IPS-18a (cell line): ENCODE results near the gene AGRP.

ENCODE experiments used
- H3K27ac ChIP-seq: one replicate; pipeline ENCODE4 v1.5.1; 2013; ENCODE audit warnings: low read length
- H3K27me3 ChIP-seq: one replicate; pipeline ENCODE4 v1.6.1; 2013; ENCODE audit warnings: mild to moderate bottlenecking, low read length; ENCODE audit not compliant: control insufficient read depth, insufficient read depth
- H3K36me3 ChIP-seq: one replicate; pipeline ENCODE4 v1.6.1; 2013; ENCODE audit warnings: low read depth, low read length; ENCODE audit not compliant: control insufficient read depth
- H3K4me1 ChIP-seq: one replicate; pipeline ENCODE4 v1.6.1; 2013; ENCODE audit warnings: low read depth, low read length; ENCODE audit not compliant: control insufficient read depth
- H3K4me3 ChIP-seq: one replicate; pipeline ENCODE4 v1.5.1; 2013; ENCODE audit warnings: low read length
- H3K9ac ChIP-seq: one replicate; pipeline ENCODE4 v1.6.1; 2013; ENCODE audit warnings: mild to moderate bottlenecking, low read length, moderate library complexity
- H3K9me3 ChIP-seq: one replicate; pipeline ENCODE4 v1.6.1; 2013; ENCODE audit warnings: low read depth, low read length; ENCODE audit not compliant: control insufficient read depth

AGRP gene

DNA sequence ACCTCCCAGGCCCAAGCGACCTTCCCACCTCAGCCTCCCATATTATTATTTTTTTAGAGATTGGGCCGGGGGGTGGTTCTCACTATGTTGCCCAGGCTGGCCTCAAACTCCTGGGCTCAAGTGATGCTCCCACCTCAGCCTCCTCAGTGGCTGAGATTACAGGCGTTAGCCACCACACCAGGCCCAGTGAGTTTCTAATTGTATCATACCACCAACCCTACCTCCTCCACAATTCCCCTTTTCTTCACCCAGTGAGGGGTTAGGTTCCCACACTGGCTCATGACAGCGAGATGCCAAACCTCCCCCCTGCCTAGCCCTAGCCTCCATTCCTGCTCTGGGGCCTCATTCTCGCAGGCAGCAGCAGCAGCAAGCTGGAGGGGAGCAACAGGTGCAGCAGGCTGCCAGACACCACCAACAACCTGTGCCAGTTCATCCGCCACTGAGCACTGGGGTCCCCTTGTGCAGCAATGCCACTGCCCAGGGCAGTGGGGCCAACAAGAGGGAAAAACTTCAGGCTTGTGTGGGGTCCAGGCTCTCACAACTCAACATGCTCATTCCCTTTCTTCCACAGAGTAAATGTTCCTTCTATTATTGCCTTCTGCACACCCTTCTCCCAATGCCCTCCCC, 11.5 kb downstream of the AGRP start:
- no peak overlapping the region for H3K4me3 ChIP-seq
- H3K9ac ChIP-seq = no peak overlapping the region
- no peaks in the 10 kb centered on the region for H3K4me1 ChIP-seq
- no peaks in the 10 kb centered on the region for H3K27me3 ChIP-seq
- no peaks in the 10 kb centered on the region for H3K9me3 ChIP-seq
- H3K27ac ChIP-seq = no peak overlapping the region
- no peaks in the 10 kb centered on the region for H3K36me3 ChIP-seq

DNA sequence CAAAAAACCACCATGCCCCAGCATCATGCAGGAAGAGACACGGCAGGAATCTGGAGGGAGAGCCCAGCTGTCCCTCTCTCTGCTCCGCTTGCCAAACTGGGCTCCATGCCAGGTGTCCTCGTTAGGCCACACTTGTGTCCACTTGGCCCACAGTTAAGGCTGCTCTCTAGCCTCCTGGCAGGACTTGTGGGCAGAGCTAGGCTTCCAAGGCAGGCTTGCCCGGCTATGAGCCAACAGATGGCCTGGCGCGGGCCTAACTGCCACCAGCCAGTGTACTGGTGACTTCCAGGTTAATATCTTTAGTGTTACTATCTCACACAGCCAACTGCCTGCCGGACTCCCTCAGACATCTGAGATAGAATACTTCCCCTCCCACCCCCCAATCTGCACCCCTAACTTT, 13.0 kb downstream of the AGRP start:
- H3K9me3 ChIP-seq = no peaks in the 10 kb centered on the region
- H3K4me3 ChIP-seq = no peak overlapping the region
- no peaks in the 10 kb centered on the region for H3K27me3 ChIP-seq
- no peaks in the 10 kb centered on the region for H3K36me3 ChIP-seq
- H3K4me1 ChIP-seq = no peaks in the 10 kb centered on the region
- H3K9ac ChIP-seq = no peak overlapping the region
- no peak overlapping the region for H3K27ac ChIP-seq

GRCh38 chr16:67468731-67469130, 14.6 kb downstream of the AGRP start:
- H3K36me3 ChIP-seq = no peaks in the 10 kb centered on the region
- H3K4me1 ChIP-seq = no peaks in the 10 kb centered on the region
- H3K27ac ChIP-seq = no peak overlapping the region
- H3K9me3 ChIP-seq = no peaks in the 10 kb centered on the region
- H3K4me3 ChIP-seq = no peak overlapping the region
- no peak overlapping the region for H3K9ac ChIP-seq
- no peaks in the 10 kb centered on the region for H3K27me3 ChIP-seq

DNA sequence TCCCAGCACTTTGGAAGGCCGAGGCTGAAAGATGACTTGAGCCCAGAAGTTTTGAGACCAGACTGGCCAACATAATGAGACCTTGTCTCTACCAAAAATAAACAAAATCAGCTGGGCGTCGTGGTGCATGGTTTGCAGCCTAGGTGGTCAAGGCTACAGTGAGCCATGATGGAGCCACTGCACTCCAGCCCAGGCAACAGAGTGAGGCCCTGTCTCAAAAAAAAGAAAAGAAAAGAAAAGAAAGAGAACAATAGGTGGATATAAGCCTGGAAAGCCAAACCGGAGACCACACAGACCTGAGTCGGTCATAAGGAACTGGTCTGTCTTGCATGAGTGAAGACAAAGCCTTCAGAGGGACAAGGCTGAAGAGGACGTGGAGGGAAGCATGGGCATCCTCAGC, 16.8 kb downstream of the AGRP start:
- Histone ChIP-seq H3K9ac (no peak overlapping the region), H3K4me3 (no peak overlapping the region), H3K36me3 (no peaks in the 10 kb centered on the region), H3K27me3 (no peaks in the 10 kb centered on the region), H3K4me1 (no peaks in the 10 kb centered on the region), H3K9me3 (no peaks in the 10 kb centered on the region), H3K27ac (no peak overlapping the region)

DNA sequence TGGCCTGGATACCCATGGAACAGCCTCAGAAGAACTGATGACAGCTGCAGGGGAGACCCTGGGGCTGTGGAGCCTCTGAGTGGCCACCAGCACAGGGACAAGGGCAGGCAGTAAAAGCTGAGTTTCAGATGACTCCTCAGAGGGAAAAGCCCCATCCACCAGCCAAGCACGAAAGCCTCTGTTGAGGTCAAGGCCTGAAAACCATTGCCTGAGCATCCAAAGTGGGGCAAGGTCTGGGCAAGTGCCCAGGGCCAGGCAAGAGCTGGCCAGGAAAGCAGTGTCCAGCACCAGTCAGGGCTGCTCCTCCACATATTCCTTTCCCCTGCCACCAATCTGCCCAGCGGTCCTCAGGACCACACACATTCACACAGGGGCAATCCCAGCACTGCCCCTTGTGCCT, 18.8 kb downstream of the AGRP start:
- Histone ChIP-seq H3K9ac (no peak overlapping the region), H3K36me3 (no peaks in the 10 kb centered on the region), H3K4me3 (no peak overlapping the region), H3K4me1 (no peaks in the 10 kb centered on the region), H3K27me3 (no peaks in the 10 kb centered on the region), H3K27ac (no peak overlapping the region), H3K9me3 (no peaks in the 10 kb centered on the region)

GRCh38 chr16:67463691-67464090, 19.7 kb downstream of the AGRP start:
- H3K9ac ChIP-seq = no peak overlapping the region
- H3K4me1 ChIP-seq = no peaks in the 10 kb centered on the region
- no peaks in the 10 kb centered on the region for H3K36me3 ChIP-seq
- no peak overlapping the region for H3K4me3 ChIP-seq
- no peak overlapping the region for H3K27ac ChIP-seq
- H3K9me3 ChIP-seq = no peaks in the 10 kb centered on the region
- H3K27me3 ChIP-seq = no peaks in the 10 kb centered on the region

DNA sequence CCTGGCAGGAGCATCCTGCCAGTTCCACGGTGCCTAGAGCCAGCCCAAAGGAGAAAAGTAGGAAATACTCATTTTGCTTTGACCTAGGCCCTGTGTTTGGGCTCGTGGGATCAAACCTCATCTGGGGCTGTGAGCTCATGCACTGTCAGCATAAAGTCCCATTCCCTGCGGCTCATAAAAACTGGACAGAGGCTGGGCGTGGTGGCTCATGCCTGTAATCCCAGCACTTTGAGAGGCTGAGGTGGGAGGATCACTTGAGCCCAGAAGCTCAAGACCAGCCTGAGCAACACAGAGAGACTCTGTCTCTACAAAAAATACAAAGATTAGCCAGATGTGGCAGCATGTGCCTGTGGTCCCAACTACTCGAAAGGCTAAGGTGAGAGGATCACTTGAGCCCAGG, 20.3 kb downstream of the AGRP start:
- no peaks in the 10 kb centered on the region for H3K36me3 ChIP-seq
- no peaks in the 10 kb centered on the region for H3K27me3 ChIP-seq
- H3K27ac ChIP-seq = no peak overlapping the region

DNA sequence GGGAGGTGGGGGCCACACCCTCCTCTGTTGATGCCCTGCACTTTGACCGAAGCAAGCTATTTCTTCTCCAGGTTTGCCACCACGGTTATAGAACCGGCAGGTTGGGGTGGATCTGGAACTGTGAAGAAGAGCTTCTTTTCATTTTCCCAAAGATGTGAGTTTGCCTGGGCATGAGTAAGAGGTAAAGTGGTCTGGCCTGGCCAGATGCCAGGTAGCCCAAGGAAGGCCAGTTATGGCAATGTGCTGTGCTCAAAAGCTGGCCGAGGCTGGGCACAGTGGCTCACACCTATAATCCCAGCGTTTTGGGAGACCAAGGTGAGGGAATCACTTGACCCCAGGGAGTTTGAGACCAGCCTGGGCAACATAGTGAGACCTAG, 21.1 kb downstream of the AGRP start:
- Histone ChIP-seq H3K9ac (no peak overlapping the region), H3K27ac (no peak overlapping the region), H3K4me3 (no peak overlapping the region), H3K9me3 (no peaks in the 10 kb centered on the region), H3K4me1 (no peaks in the 10 kb centered on the region), H3K36me3 (no peaks in the 10 kb centered on the region), H3K27me3 (no peaks in the 10 kb centered on the region)

More for the DNA sequence above, 20.3 kb downstream of the AGRP start:
- no peak overlapping the region for H3K4me3 ChIP-seq
- no peaks in the 10 kb centered on the region for H3K9me3 ChIP-seq
- no peak overlapping the region for H3K9ac ChIP-seq
- no peaks in the 10 kb centered on the region for H3K4me1 ChIP-seq

GRCh38 chr16:67461600-67462278, 21.6 kb downstream of the AGRP start:
- H3K9me3 ChIP-seq = no peaks in the 10 kb centered on the region
- H3K27ac ChIP-seq = no peak overlapping the region
- no peaks in the 10 kb centered on the region for H3K4me1 ChIP-seq
- no peaks in the 10 kb centered on the region for H3K27me3 ChIP-seq
- no peak overlapping the region for H3K4me3 ChIP-seq
- no peak overlapping the region for H3K9ac ChIP-seq
- no peaks in the 10 kb centered on the region for H3K36me3 ChIP-seq

- no peaks in the 10 kb centered on the region for H3K4me1 ChIP-seq
- no peaks in the 10 kb centered on the region for H3K27me3 ChIP-seq
- H3K27ac ChIP-seq = no peak overlapping the region
- H3K9me3 ChIP-seq = no peaks in the 10 kb centered on the region
- no peak overlapping the region for H3K4me3 ChIP-seq
- no peak overlapping the region for H3K9ac ChIP-seq
- H3K36me3 ChIP-seq = no peaks in the 10 kb centered on the region
These were observed 22.4 kb downstream of the AGRP start for GRCh38 chr16:67460961-67461360.

GRCh38 chr16:67460168-67460567, 23.2 kb downstream of the AGRP start:
- H3K4me3 ChIP-seq = no peak overlapping the region
- no peak overlapping the region for H3K27ac ChIP-seq
- no peaks in the 10 kb centered on the region for H3K4me1 ChIP-seq
- H3K27me3 ChIP-seq = no peaks in the 10 kb centered on the region
- H3K9me3 ChIP-seq = no peaks in the 10 kb centered on the region
- no peaks in the 10 kb centered on the region for H3K36me3 ChIP-seq
- no peak overlapping the region for H3K9ac ChIP-seq

DNA sequence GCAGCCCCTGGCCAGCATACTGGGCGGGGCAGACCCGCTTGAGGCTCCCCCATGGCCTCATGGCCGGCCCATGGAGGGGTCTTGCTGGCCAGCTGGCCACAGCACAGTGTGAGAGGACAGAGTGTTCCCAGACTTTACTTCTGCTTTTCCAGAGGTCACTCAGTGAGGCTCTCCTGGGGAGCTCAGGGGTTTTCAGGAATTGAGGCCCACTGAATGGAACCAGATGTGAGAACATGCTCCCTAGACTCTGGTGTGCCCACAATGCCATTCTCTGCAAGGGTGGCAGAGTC, 23.5 kb downstream of the AGRP start:
- Histone ChIP-seq H3K9ac (no peak overlapping the region), H3K4me3 (no peak overlapping the region), H3K9me3 (no peaks in the 10 kb centered on the region), H3K4me1 (no peaks in the 10 kb centered on the region), H3K27me3 (no peaks in the 10 kb centered on the region), H3K36me3 (no peaks in the 10 kb centered on the region), H3K27ac (no peak overlapping the region)
